ENCODE results near the gene ARMC6. TPM values are rescaled to one million over a fixed set of nuclear protein-coding genes. Genes with fewer than 3 reads are reported as not detected.

ARMC6 gene
- total and polyA plus RNA-seq, 2 experiments from 2014 or later: 40.9 to 112 TPM

- Mint-ChIP-seq H3K4me3 (no peak overlapping the region), H3K9me3 (no peaks in the 10 kb centered on the region), H3K36me3 (ENCODE audit: low read depth) (peaks cover 79% of the 10 kb centered on the region), H3K27me3 (ENCODE audit: insufficient read depth, low read depth, poor library complexity) (peaks cover 11% of the 10 kb centered on the region), H3K4me1 (peaks cover 11% of the 10 kb centered on the region; the same call in 2 of the 3 replicates), H3K27ac (no peak overlapping the region)
- H3K4me1 ChIP-seq (ENCODE audit: insufficient read depth): no peaks in the 10 kb centered on the region
- DNase-seq (ENCODE audit: low spot score) (no peak), ATAC-seq (no peak)
- H3K36me3 ChIP-seq (ENCODE audit: insufficient read depth): peaks cover 21% of the 10 kb centered on the region
- no peak overlapping the region for H2AFZ ChIP-seq
- no peak overlapping the region for H3K4me2 ChIP-seq
- no peaks in the 10 kb centered on the region for H3K9me2 ChIP-seq (ENCODE audit: insufficient read depth)
- H4K20me1 ChIP-seq (replicated peaks; ENCODE audit: insufficient read depth): peaks cover 14% of the 10 kb centered on the region; the same call in 1 of the 2 replicates
- H3K27me3 ChIP-seq (ENCODE audit: insufficient read depth): no peaks in the 10 kb centered on the region
- no peak overlapping the region for H3K27ac ChIP-seq (ENCODE audit: low read depth)
- no peak overlapping the region for H3K4me3 ChIP-seq
- peaks cover 7% of the 10 kb centered on the region; the same call in 1 of the 2 replicates for H3F3A ChIP-seq (replicated peaks; ENCODE audit: low read depth)
- no peak for TF ChIP-seq POLR2AphosphoS5 (IDR thresholded peaks at IDR 0.05; ENCODE audit: low read depth)
- TF ChIP-seq EZH2 (IDR thresholded peaks at IDR 0.05; ENCODE audit: low read depth, unreplicated experiment): no peak
- no peak for TF ChIP-seq EZH2phosphoT487 (IDR thresholded peaks at IDR 0.05; ENCODE audit: unreplicated experiment)
- TF ChIP-seq ZNF462 (CRISPR knock-in tag; IDR thresholded peaks at IDR 0.05): no peak
- TF ChIP-seq STAT1 (IDR thresholded peaks at IDR 0.05; ENCODE audit: unreplicated experiment): no peak
- TF ChIP-seq NANOG (IDR thresholded peaks at IDR 0.05; ENCODE audit: borderline replicate concordance): no peak
- TF ChIP-seq REST (IDR thresholded peaks at IDR 0.05; ENCODE audit: unreplicated experiment): no peak
- no peak for TF ChIP-seq ZNF114 (CRISPR knock-in tag; IDR thresholded peaks at IDR 0.05)
- TF ChIP-seq, protein P1, sequence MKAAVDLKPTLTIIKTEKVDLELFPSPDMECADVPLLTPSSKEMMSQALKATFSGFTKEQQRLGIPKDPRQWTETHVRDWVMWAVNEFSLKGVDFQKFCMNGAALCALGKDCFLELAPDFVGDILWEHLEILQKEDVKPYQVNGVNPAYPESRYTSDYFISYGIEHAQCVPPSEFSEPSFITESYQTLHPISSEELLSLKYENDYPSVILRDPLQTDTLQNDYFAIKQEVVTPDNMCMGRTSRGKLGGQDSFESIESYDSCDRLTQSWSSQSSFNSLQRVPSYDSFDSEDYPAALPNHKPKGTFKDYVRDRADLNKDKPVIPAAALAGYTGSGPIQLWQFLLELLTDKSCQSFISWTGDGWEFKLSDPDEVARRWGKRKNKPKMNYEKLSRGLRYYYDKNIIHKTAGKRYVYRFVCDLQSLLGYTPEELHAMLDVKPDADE (IDR thresholded peaks at IDR 0.05): no peak
- no peak for TF ChIP-seq ZNF331 (CRISPR knock-in tag; IDR thresholded peaks at IDR 0.05; ENCODE audit: low read depth)
- TF ChIP-seq, protein P2, sequence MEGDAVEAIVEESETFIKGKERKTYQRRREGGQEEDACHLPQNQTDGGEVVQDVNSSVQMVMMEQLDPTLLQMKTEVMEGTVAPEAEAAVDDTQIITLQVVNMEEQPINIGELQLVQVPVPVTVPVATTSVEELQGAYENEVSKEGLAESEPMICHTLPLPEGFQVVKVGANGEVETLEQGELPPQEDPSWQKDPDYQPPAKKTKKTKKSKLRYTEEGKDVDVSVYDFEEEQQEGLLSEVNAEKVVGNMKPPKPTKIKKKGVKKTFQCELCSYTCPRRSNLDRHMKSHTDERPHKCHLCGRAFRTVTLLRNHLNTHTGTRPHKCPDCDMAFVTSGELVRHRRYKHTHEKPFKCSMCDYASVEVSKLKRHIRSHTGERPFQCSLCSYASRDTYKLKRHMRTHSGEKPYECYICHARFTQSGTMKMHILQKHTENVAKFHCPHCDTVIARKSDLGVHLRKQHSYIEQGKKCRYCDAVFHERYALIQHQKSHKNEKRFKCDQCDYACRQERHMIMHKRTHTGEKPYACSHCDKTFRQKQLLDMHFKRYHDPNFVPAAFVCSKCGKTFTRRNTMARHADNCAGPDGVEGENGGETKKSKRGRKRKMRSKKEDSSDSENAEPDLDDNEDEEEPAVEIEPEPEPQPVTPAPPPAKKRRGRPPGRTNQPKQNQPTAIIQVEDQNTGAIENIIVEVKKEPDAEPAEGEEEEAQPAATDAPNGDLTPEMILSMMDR (conservative IDR thresholded peaks at IDR 0.05; ENCODE audit: low read depth in 2 of 2): no peak
- TF ChIP-seq JUNB (IDR thresholded peaks at IDR 0.05; ENCODE audit: unreplicated experiment): no peak
- no peak for TF ChIP-seq CREB1 (CRISPR knock-in tag; IDR thresholded peaks at IDR 0.05; ENCODE audit: low read depth)
- H3K79me2 ChIP-seq (replicated peaks; ENCODE audit: insufficient read depth): no peaks in the 10 kb centered on the region
Measured at GRCh38 chr19:18999016-18999758, 34.2 kb upstream of the ARMC6 start.
